Measurements from ENCODE around the gene ZNF44.
A peak's percentile ranks its signal among the peaks of the same experiment; 100 is the strongest.

The ZNF44 gene

GRCh38 chr19:12294249-12295158, at the start of gene ZNF44:
TSS of gene ZNF44 (minus strand) at chr19:12294883. CDS start at chr19:12294694, 189 bp downstream.
- H3K4me3 ChIP-seq (ENCODE audit: low read length), result peak within 1 kb of the TSS; percentile 76
- DNase-seq (ENCODE audit: low read depth), result peak; percentile 92
- TF ChIP-seq CTCF (conservative IDR thresholded peaks at IDR 0.05; ENCODE audit: low read length), result no peak

GRCh38 chr19:12333162-12334159, 38.8 kb upstream of the ZNF44 start, which contains the start of gene ZNF563:
TSS of gene ZNF563 (minus strand) at chr19:12333633. CDS start at chr19:12333482, 151 bp downstream.
- no peak for TF ChIP-seq CTCF (conservative IDR thresholded peaks at IDR 0.05; ENCODE audit: low read length)
- peak within 1 kb of the TSS; percentile 94 for H3K4me3 ChIP-seq (ENCODE audit: low read length)
- peak; percentile 89 for DNase-seq (ENCODE audit: low read depth)

GRCh38 chr19:12331211-12331941, 36.7 kb upstream of the ZNF44 start:
- no peak overlapping the region for H3K4me3 ChIP-seq (ENCODE audit: low read length)
- DNase-seq (ENCODE audit: low read depth), result no peak
- TF ChIP-seq CTCF (conservative IDR thresholded peaks at IDR 0.05; ENCODE audit: low read length), result no peak

- H3K4me3 ChIP-seq (ENCODE audit: low read length), result no peak overlapping the region
- no peak for DNase-seq (ENCODE audit: low read depth)
- no peak for TF ChIP-seq CTCF (conservative IDR thresholded peaks at IDR 0.05; ENCODE audit: low read length)
Observed at GRCh38 chr19:12330340-12330739, 35.7 kb upstream of the ZNF44 start.

- no peak overlapping the region for H3K4me3 ChIP-seq (ENCODE audit: low read length)
- no peak for DNase-seq (ENCODE audit: low read depth)
- no peak for TF ChIP-seq CTCF (conservative IDR thresholded peaks at IDR 0.05; ENCODE audit: low read length)
Observed at GRCh38 chr19:12325690-12326089, 31.0 kb upstream of the ZNF44 start.

GRCh38 chr19:12318782-12319413, 24.2 kb upstream of the ZNF44 start:
- DNase-seq (ENCODE audit: low read depth), result no peak
- TF ChIP-seq CTCF (conservative IDR thresholded peaks at IDR 0.05; ENCODE audit: low read length), result no peak
- no peak overlapping the region for H3K4me3 ChIP-seq (ENCODE audit: low read length)
